Testis (tissue), 2 donors: Measurements from ENCODE around the gene SKAP2.

Experiments used
- CTCF ChIP-seq, 3 experiments: fragments of 450-650 bp in 2 of 3; fragments of 200-600 bp in 1 of 3; sonication (generic) in 1 of 3; IDR thresholded peaks; one replicate each; pipeline ENCODE4 v1.5.1; 2016 to 2019; ENCODE audit warnings: antibody characterized with exemption in 3 of 3, mild to moderate bottlenecking in 2 of 3, moderate library complexity in 1 of 3
- POLR2A ChIP-seq: fragments of 450-650 bp; IDR thresholded peaks from one replicate; pipeline ENCODE4 v1.6.1; 2017; ENCODE audit warnings: antibody characterized with exemption, mild to moderate bottlenecking, moderate library complexity

DNA sequence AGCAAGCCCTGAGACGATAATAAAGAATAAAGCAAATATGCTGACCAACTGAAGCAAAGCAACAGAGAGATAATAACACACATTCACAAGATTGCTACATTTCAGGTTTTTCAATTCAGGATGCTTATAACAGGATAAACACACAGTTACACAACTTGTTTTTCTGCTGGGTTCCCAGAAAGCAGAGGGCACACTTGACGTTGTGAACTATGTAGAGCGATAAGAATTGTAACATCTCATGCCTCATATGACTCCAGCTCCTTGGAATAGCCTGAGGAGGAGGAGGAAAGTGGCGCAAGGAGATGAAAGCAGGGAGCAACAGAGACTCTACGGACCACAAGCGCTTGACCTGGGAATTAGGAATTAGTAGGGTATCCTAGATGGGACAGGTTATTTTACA lies 201.7 kb downstream of the SKAP2 start:
- no peak for TF ChIP-seq CTCF (IDR thresholded peaks at IDR 0.05)
- no peak for TF ChIP-seq POLR2A
